H1 (cell line): ENCODE results near the gene MMP15. TPM values are rescaled to one million over a fixed set of nuclear protein-coding genes. Genes with fewer than 3 reads are reported as not detected.

Experiments used
- CTCF ChIA-PET: fragments of 300-600 bp; sonication (Branson Sonifier 250); formaldehyde crosslinking; loops from one replicate; lab custom pipeline; 2021; ENCODE audit not compliant: partially characterized antibody; lab: Charles Lee
- POLR2A ChIA-PET: fragments of 300-600 bp; sonication (Branson Sonifier 250); formaldehyde crosslinking; loops from one replicate; lab custom pipeline; 2021; ENCODE audit warnings: inconsistent platforms; ENCODE audit not compliant: partially characterized antibody; lab: Charles Lee
- DNase-seq, 2 experiments: peaks; one replicate each; pipeline versions ENCODE4 v3.0.0 to v3.0.0-alpha.2; 2010 to 2022; ENCODE audit warnings: low spot score in 2 of 2, low read depth in 1 of 2, mixed read lengths in 1 of 2
- FAIRE-seq: peaks from 2 replicates; lab custom pipeline; 2011; peaks lifted over from hg19 to GRCh38; lab: Jason Lieb, UNC
- H2AFZ ChIP-seq: 2 replicates; pipeline ENCODE4 v1.8.1; 2012; ENCODE audit warnings: low read length, inconsistent platforms
- H2AK5ac ChIP-seq: 2 replicates; pipeline ENCODE4 v1.6.1; 2013; ENCODE audit warnings: low read depth, low read length
- H2BK120ac ChIP-seq: replicated peaks from 2 replicates; pipeline ENCODE3; 2013; ENCODE audit warnings: low read depth, low read length, inconsistent platforms
- H2BK12ac ChIP-seq: 2 replicates; pipeline ENCODE4 v1.6.1; 2013; ENCODE audit warnings: low read depth, low read length
- H2BK15ac ChIP-seq: 2 replicates; pipeline ENCODE4 v1.6.1; 2013; ENCODE audit warnings: low read length
- H2BK20ac ChIP-seq: 2 replicates; pipeline ENCODE4 v1.6.1; 2013; ENCODE audit warnings: low read length
- H2BK5ac ChIP-seq: 2 replicates; pipeline ENCODE4 v1.6.1; 2013; ENCODE audit warnings: low read depth, low read length
- H3K14ac ChIP-seq: 2 replicates; pipeline ENCODE4 v1.6.1; 2013; ENCODE audit warnings: inconsistent platforms; ENCODE audit not compliant: insufficient read length
- H3K18ac ChIP-seq: 2 replicates; pipeline ENCODE4 v1.6.1; 2013; ENCODE audit warnings: low read length; ENCODE audit errors: extremely low read depth
- H3K23ac ChIP-seq: 2 replicates; pipeline ENCODE4 v1.6.1; 2013; ENCODE audit warnings: inconsistent platforms; ENCODE audit not compliant: insufficient read length
- H3K23me2 ChIP-seq: 2 replicates; pipeline ENCODE4 v1.6.1; 2013; ENCODE audit warnings: low read depth, low read length
- H3K27ac ChIP-seq: 2 replicates; pipeline ENCODE4 v1.6.1; 2011; ENCODE audit warnings: low read depth, low read length, inconsistent platforms
- H3K27me3 ChIP-seq, 4 experiments: replicated peaks in 1 of 4; 1 replicate in 1 of 4; 2 replicates in 3 of 4; pipeline versions ENCODE4 v1.6.1 to v1.8.1; 2011 to 2013; ENCODE audit warnings: low read length in 3 of 4, mild to moderate bottlenecking in 3 of 4, inconsistent platforms in 2 of 4, mixed read lengths in 2 of 4, moderate library complexity in 1 of 4; ENCODE audit not compliant: control insufficient read depth in 3 of 4, insufficient read depth in 3 of 4; ENCODE audit errors: extremely low read depth in 1 of 4
- H3K36me3 ChIP-seq, 4 experiments: 2 replicates each; pipeline versions ENCODE4 v1.6.1 to v1.8.1; 2011 to 2013; ENCODE audit warnings: mild to moderate bottlenecking in 4 of 4, low read length in 3 of 4, moderate library complexity in 2 of 4, control low read depth in 1 of 4, inconsistent platforms in 1 of 4; ENCODE audit not compliant: insufficient read depth in 4 of 4, control insufficient read depth in 2 of 4
- H3K4ac ChIP-seq: replicated peaks from 2 replicates; pipeline ENCODE3; 2013; ENCODE audit warnings: low read length, low read depth, mixed read lengths, inconsistent platforms; ENCODE audit not compliant: insufficient read length
- H3K4me1 ChIP-seq, 4 experiments: replicated peaks in 1 of 4; 1 replicate in 1 of 4; 2 replicates in 3 of 4; pipeline versions ENCODE4 v1.6.1 to v1.8.1; 2011 to 2013; ENCODE audit warnings: low read length in 3 of 4, inconsistent platforms in 2 of 4, mixed read lengths in 1 of 4; ENCODE audit not compliant: insufficient read depth in 4 of 4, control insufficient read depth in 3 of 4
- H3K4me2 ChIP-seq, 2 experiments: 2 replicates each; pipeline versions ENCODE4 v1.6.1 to v1.8.1; 2011 to 2013; ENCODE audit warnings: low read depth in 2 of 2, low read length in 2 of 2, control low read depth in 1 of 2, inconsistent platforms in 1 of 2, mild to moderate bottlenecking in 1 of 2; ENCODE audit not compliant: insufficient read depth in 1 of 2
- H3K4me3 ChIP-seq, 4 experiments: fragments of 200-600, 300-600 bp in 1 of 4; sonication (generic), shearing (Covaris generic), sonication (Bioruptor Twin) in 1 of 4; 2 replicates each; pipeline versions ENCODE4 v1.5.1 to v1.8.1; 2011 to 2016; ENCODE audit warnings: low read length in 4 of 4, low read depth in 3 of 4, control low read depth in 2 of 4, inconsistent platforms in 2 of 4, mild to moderate bottlenecking in 2 of 4, mixed read lengths in 1 of 4, moderate library complexity in 1 of 4; ENCODE audit not compliant: insufficient read depth in 2 of 4; ENCODE audit errors: extremely low read depth in 1 of 4
- H3K56ac ChIP-seq: replicated peaks from 2 replicates; pipeline ENCODE3; 2013; ENCODE audit warnings: low read depth, mild to moderate bottlenecking, mixed read lengths, low read length, inconsistent platforms; ENCODE audit not compliant: insufficient read length
- H3K79me1 ChIP-seq: 2 replicates; pipeline ENCODE4 v1.6.1; 2013; ENCODE audit warnings: low read depth, low read length, control low read depth
- H3K79me2 ChIP-seq, 2 experiments: 2 replicates each; pipeline versions ENCODE4 v1.6.1 to v1.8.1; 2012 to 2013; ENCODE audit warnings: low read length in 2 of 2, mild to moderate bottlenecking in 2 of 2, inconsistent platforms in 1 of 2; ENCODE audit not compliant: insufficient read depth in 2 of 2, control insufficient read depth in 1 of 2
- H3K9ac ChIP-seq, 4 experiments: replicated peaks in 1 of 4; 1 replicate in 1 of 4; 2 replicates in 3 of 4; pipeline versions ENCODE4 v1.6.1 to v1.8.1; 2011 to 2013; ENCODE audit warnings: low read depth in 3 of 4, low read length in 3 of 4, control low read depth in 2 of 4, mild to moderate bottlenecking in 2 of 4, moderate library complexity in 2 of 4, inconsistent platforms in 1 of 4; ENCODE audit errors: extremely low read depth in 1 of 4
- H3K9me3 ChIP-seq, 2 experiments: 2 replicates each; pipeline versions ENCODE4 v1.6.1 to v1.8.1; 2012 to 2013; ENCODE audit warnings: mild to moderate bottlenecking in 2 of 2, moderate library complexity in 2 of 2, control low read depth in 1 of 2, inconsistent platforms in 1 of 2, low read depth in 1 of 2, low read length in 1 of 2, mixed read lengths in 1 of 2; ENCODE audit not compliant: insufficient read depth in 2 of 2
- H4K20me1 ChIP-seq, 2 experiments: replicated peaks in 1 of 2; 2 replicates each; pipeline versions ENCODE3 to v1.8.1; 2011 to 2013; ENCODE audit warnings: inconsistent platforms in 2 of 2, low read length in 2 of 2, mild to moderate bottlenecking in 1 of 2; ENCODE audit not compliant: insufficient read depth in 2 of 2, control insufficient read depth in 1 of 2
- H4K5ac ChIP-seq: 2 replicates; pipeline ENCODE4 v1.6.1; 2013; ENCODE audit warnings: low read length, low read depth, mixed read lengths, inconsistent platforms; ENCODE audit not compliant: insufficient read length
- H4K8ac ChIP-seq: 2 replicates; pipeline ENCODE4 v1.8.0; 2013; ENCODE audit warnings: mild to moderate bottlenecking, moderate library complexity, low read length, inconsistent platforms; ENCODE audit not compliant: insufficient read depth; ENCODE audit errors: extremely low read depth
- H4K91ac ChIP-seq: replicated peaks from 2 replicates; pipeline ENCODE3; 2013; ENCODE audit warnings: low read length, mixed read lengths, inconsistent platforms; ENCODE audit not compliant: insufficient read length
- BACH1 ChIP-seq: IDR thresholded peaks from 2 replicates; pipeline ENCODE4 v1.6.1; 2012; ENCODE audit warnings: low read length, improper control_type of control experiment
- CREB1 ChIP-seq: IDR thresholded peaks from 2 replicates; pipeline ENCODE4 v1.6.1; 2012; ENCODE audit warnings: inconsistent platforms
- JUN ChIP-seq: IDR thresholded peaks from 2 replicates; pipeline ENCODE4 v1.6.1; 2011; ENCODE audit warnings: low read depth, mild to moderate bottlenecking, improper control_type of control experiment, low read length
- KDM5A ChIP-seq: fragments of 200-600 bp; IDR thresholded peaks from 2 replicates; pipeline ENCODE4 v1.7.1; 2012; ENCODE audit warnings: mild to moderate bottlenecking, low read length, inconsistent platforms, mixed read lengths
- RNF2 ChIP-seq: fragments of 200-900, 300-1000 bp; sonication (generic); IDR thresholded peaks from 2 replicates; pipeline ENCODE4 v1.7.1; 2016; ENCODE audit warnings: borderline replicate concordance, low read depth, mild to moderate bottlenecking, antibody characterized with exemption, low read length; ENCODE audit not compliant: poor library complexity, severe bottlenecking; ENCODE audit errors: missing control alignments
- TAF1 ChIP-seq: IDR thresholded peaks from 2 replicates; pipeline ENCODE4 v1.6.1; 2011; ENCODE audit warnings: mild to moderate bottlenecking, low read depth, low read length
- WGBS, 2 experiments: shearing (Covaris generic) in 1 of 2; methylation state at CpG; one replicate each; pipeline versions ENCODE4 v1.1.6 to v1.1.7; 2013 to 2015; ENCODE audit warnings: low lambda C conversion rate in 2 of 2, mixed read lengths in 2 of 2, inconsistent platforms in 1 of 2, low coverage in 1 of 2, missing lambda C conversion rate in 1 of 2; ENCODE audit not compliant: insufficient replicate concordance in 2 of 2, insufficient coverage in 1 of 2, insufficient read length in 1 of 2; ENCODE audit errors: extremely low coverage in 1 of 2, missing lambda C conversion rate in 1 of 2; 5-methylcytosine and 5-hydroxymethylcytosine counted together
- polyA plus RNA-seq, 7 experiments: library from polyadenylated mRNA; depleted of rRNA in 3 of 7; stranded (reverse) in 5 of 7; unstranded in 2 of 7; fragments of >200 nt in 5 of 7; fragments of 200-250 nt in 2 of 7; gene quantifications; 1 replicate in 5 of 7; 2 replicates in 1 of 7; 4 replicates in 1 of 7; pipeline versions ENCODE4 v1.2.1 to v1.2.3, GENCODE V29; 2011 to 2013; ENCODE audit warnings: missing spikeins in 2 of 7, mixed read lengths in 2 of 7
- total RNA-seq: library from RNA; stranded (reverse); fragmentation: NEBNext Ultra II Directional; extraction: Animal tissue kit (Norgen Biotek cat#: 25700); gene quantifications from 2 replicates; pipeline ENCODE4 v1.2.1, GENCODE V29; 2021

MMP15 gene
- total and polyA plus RNA-seq, 2 of the 8 experiments (the other 6 are each of a cell fraction or from before 2014, with no cell fraction given): 38.5 to 42.2 TPM

- no peak overlapping the region for H2BK120ac ChIP-seq
- no peak overlapping the region for H2AFZ ChIP-seq
- no peak overlapping the region for H3K56ac ChIP-seq
- H2BK12ac ChIP-seq: no peak overlapping the region
- H3K79me2 ChIP-seq: no peaks in the 10 kb centered on the region
- DNase-seq (no peak), FAIRE-seq (no peak)
- H4K5ac ChIP-seq: no peak overlapping the region
- ChIA-PET POLR2A (interaction anchor here (0.8 kb wide), 1 partner anchor 11 kb away, joined by 3 read pairs; no protein-coding TSS in a partner anchor), CTCF (interaction anchor here (0.7 to 2.1 kb wide), 6 partner anchors 8 to 66 kb away, joined by 3 to 12 read pairs (median 4); no protein-coding TSS in a partner anchor)
- no peak overlapping the region for H3K4ac ChIP-seq
- H3K4me2 ChIP-seq: no peak overlapping the region
- no peak overlapping the region for H2AK5ac ChIP-seq
- H3K23me2 ChIP-seq: no peaks in the 10 kb centered on the region
- no peak overlapping the region for H3K18ac ChIP-seq
- peaks cover 0 to 4% (median 0%) of the 10 kb centered on the region in 4 experiments; a peak in 1 of 7 replicates for H3K4me1 ChIP-seq
- H3K14ac ChIP-seq: no peak overlapping the region
- 74% methylated on average over 5 of the region's 5 CpGs; no CpG with 5 or more reads in 1 of the 2 experiments for WGBS, 2 experiments
- H3K79me1 ChIP-seq: no peaks in the 10 kb centered on the region
- H3K9ac ChIP-seq: no peak overlapping the region
- TF ChIP-seq CREB1 (no peak), RNF2 (no peak), BACH1 (no peak), KDM5A (no peak), TAF1 (no peak), JUN (no peak)
- no peak overlapping the region for H4K91ac ChIP-seq
- no peak overlapping the region for H2BK5ac ChIP-seq
- H4K20me1 ChIP-seq: no peaks in the 10 kb centered on the region
- no peak overlapping the region for H4K8ac ChIP-seq
- H3K4me3 ChIP-seq: no peak overlapping the region
- no peak overlapping the region for H2BK20ac ChIP-seq
- H3K27ac ChIP-seq: no peak overlapping the region
- H2BK15ac ChIP-seq: peak overlapping the region; percentile 32; the same call in 1 of the 2 replicates
- no peak overlapping the region for H3K23ac ChIP-seq
- H3K9me3 ChIP-seq: no peaks in the 10 kb centered on the region
- H3K36me3 ChIP-seq: no peaks in the 10 kb centered on the region
- no peaks in the 10 kb centered on the region for H3K27me3 ChIP-seq
These were observed 31.6 kb downstream of the MMP15 start for GRCh38 chr16:58057121-58057520.
